HepG2 (cell line): ENCODE measurements around the gene FPGS. TPM values are rescaled to one million over a fixed set of nuclear protein-coding genes. Genes with fewer than 3 reads are reported as not detected.
A peak's percentile ranks its signal among the peaks of the same experiment; 100 is the strongest.

Experiments used
- ATAC-seq: fragments of 200-7000 bp; cut with Tn5 transposase; 3 replicates; pipeline ENCODE4 v1.9.1; 2020; ENCODE audit warnings: mild to moderate bottlenecking, moderate library complexity
- BruUV-seq: library from RNA; stranded (reverse); fragments of 400-500 nt; replicated peaks from 2 replicates; lab custom pipeline; 2021; lab: Mats Ljungman, UMichigan
- CTCF ChIA-PET: fragments of 300-600 bp; formaldehyde crosslinking; extraction: SDS; loops from one replicate; lab custom pipeline; 2021; ENCODE audit warnings: low total read pairs, inconsistent platforms, low intra/inter-chr PET ratio; lab: Yijun Ruan, JAX
- POLR2A ChIA-PET: fragments of 350-600 bp; sonication (Branson Sonifier 250); formaldehyde crosslinking; loops from one replicate; lab custom pipeline; 2020; ENCODE audit warnings: antibody characterized with exemption, inconsistent platforms; lab: Yijun Ruan, JAX
- DNase-seq: peaks from one replicate; pipeline ENCODE4 v3.0.0-alpha.2; 2015; ENCODE audit warnings: low spot score
- FAIRE-seq: peaks from 3 replicates; lab custom pipeline; 2011; peaks lifted over from hg19 to GRCh38; lab: Jason Lieb, UNC
- H2AFZ ChIP-seq: one replicate; pipeline ENCODE4 v1.6.1; 2011; ENCODE audit warnings: low read length, inconsistent platforms
- H3K27ac ChIP-seq: fragments of 300-600 bp; 3 replicates; pipeline ENCODE4 v1.8.0; 2011; ENCODE audit warnings: mixed run types, mild to moderate bottlenecking, mixed read lengths, low read length, inconsistent platforms; ENCODE audit not compliant: insufficient read depth; ENCODE audit errors: extremely low read length
- H3K27me3 ChIP-seq, 2 experiments: fragments of 200-600 bp in 1 of 2; 2 replicates in 1 of 2; 3 replicates in 1 of 2; pipeline versions ENCODE4 v1.6.0 to v1.8.0; 2011; ENCODE audit warnings: low read length in 2 of 2, mild to moderate bottlenecking in 2 of 2, moderate library complexity in 2 of 2, inconsistent platforms in 1 of 2; ENCODE audit not compliant: insufficient read depth in 2 of 2, control insufficient read depth in 1 of 2
- H3K36me3 ChIP-seq, 2 experiments: fragments of 200-600 bp in 1 of 2; replicated peaks in 1 of 2; 2 replicates in 1 of 2; 3 replicates in 1 of 2; pipeline versions ENCODE4 v1.5.1 to v1.8.0; 2011; ENCODE audit warnings: low read length in 2 of 2, inconsistent platforms in 1 of 2; ENCODE audit not compliant: insufficient read depth in 2 of 2, control insufficient read depth in 1 of 2
- H3K4me1 ChIP-seq: 2 replicates; pipeline ENCODE4 v1.5.1; 2012; ENCODE audit warnings: low read length, inconsistent platforms; ENCODE audit not compliant: insufficient read depth
- H3K4me2 ChIP-seq: 2 replicates; pipeline ENCODE4 v1.6.0; 2011; ENCODE audit warnings: low read depth, low read length, inconsistent platforms
- H3K4me3 ChIP-seq, 3 experiments: fragments of 200-600 bp in 1 of 3; sonication (generic), shearing (Covaris generic) in 1 of 3; replicated peaks in 1 of 3; 2 replicates each; pipeline ENCODE4 v1.5.1; 2011 to 2016; ENCODE audit warnings: low read length in 3 of 3, inconsistent platforms in 2 of 3, low read depth in 2 of 3, mild to moderate bottlenecking in 2 of 3, control low read depth in 1 of 3, mixed read lengths in 1 of 3; ENCODE audit not compliant: insufficient read depth in 1 of 3
- H3K79me2 ChIP-seq: one replicate; pipeline ENCODE4 v1.6.1; 2011; ENCODE audit warnings: low read length, inconsistent platforms; ENCODE audit not compliant: insufficient read depth
- H3K9ac ChIP-seq: 2 replicates; pipeline ENCODE4 v1.6.0; 2011; ENCODE audit warnings: mild to moderate bottlenecking, low read depth, low read length, inconsistent platforms; ENCODE audit not compliant: insufficient read depth
- H3K9me3 ChIP-seq: 2 replicates; pipeline ENCODE4 v1.5.1; 2012; ENCODE audit warnings: mild to moderate bottlenecking, low read length
- H4K20me1 ChIP-seq: 2 replicates; pipeline ENCODE4 v1.6.0; 2011; ENCODE audit warnings: inconsistent platforms, mild to moderate bottlenecking, low read length, moderate library complexity; ENCODE audit not compliant: insufficient read depth
- CREB1 ChIP-seq, 2 experiments: fragments of 450-650 bp in 1 of 2; IDR thresholded peaks; 2 replicates each; pipeline ENCODE4 v1.6.1; 2016 to 2017; ENCODE audit warnings: control low read depth in 1 of 2, mild to moderate bottlenecking in 1 of 2, missing compliant biosample characterization in 1 of 2, missing genetic modification characterization in 1 of 2
- FOSL2 ChIP-seq: sonication (generic); formaldehyde crosslinking; IDR thresholded peaks from 2 replicates; pipeline ENCODE4 v1.4.0; 2020; ENCODE audit warnings: missing genetic modification reagents
- TAF15 ChIP-seq: fragments of 200-400 bp; formaldehyde crosslinking; IDR thresholded peaks from one replicate; pipeline ENCODE4 v1.6.1; 2018; ENCODE audit warnings: mild to moderate bottlenecking, low read depth, low read length; ENCODE audit not compliant: poor library complexity, severe bottlenecking
- ZNF460 ChIP-seq: sonication (generic); formaldehyde crosslinking; IDR thresholded peaks from 2 replicates; pipeline ENCODE4 v1.5.1; 2020; ENCODE audit warnings: missing genetic modification reagents, mild to moderate bottlenecking, borderline replicate concordance
- ZNF687 ChIP-seq: sonication (generic); formaldehyde crosslinking; IDR thresholded peaks from 2 replicates; pipeline ENCODE4 v1.5.1; 2020; ENCODE audit warnings: mild to moderate bottlenecking, missing genetic modification reagents, moderate library complexity
- WGBS: methylation state at CpG from one replicate; pipeline ENCODE4 v1.1.6; 2017; ENCODE audit warnings: low lambda C conversion rate; 5-methylcytosine and 5-hydroxymethylcytosine counted together
- in situ Hi-C: cut with HindIII; loops from 2 replicates; pipeline ENCODE4 v1.10.0; 2017; ENCODE audit warnings: low pct_unique_long_range_greater_than_20kb; ENCODE audit not compliant: extremely low pct_ligation_motif_present
- intact Hi-C: fragments of 100-400 bp; cut with micrococcal nuclease; formaldehyde crosslinking; loops from one replicate; pipeline ENCODE4 v1.10.0; 2022; ENCODE audit not compliant: unreplicated experiment
- polyA plus RNA-seq, 8 experiments: library from polyadenylated mRNA; depleted of rRNA in 3 of 8; stranded (reverse) in 7 of 8; unstranded in 1 of 8; fragments of >200 nt; fragmentation: Illumina TruSeq in 4 of 8; extraction: Trizol in 4 of 8; gene quantifications; 2 replicates each; pipeline versions ENCODE4 v1.2.1 to v1.2.3, GENCODE V29; 2011 to 2016; ENCODE audit warnings: low read depth in 4 of 8, missing spikeins in 1 of 8, mixed read lengths in 1 of 8; ENCODE audit not compliant: insufficient read depth in 1 of 8
- total RNA-seq, 5 experiments: library from RNA; depleted of rRNA; stranded (reverse); fragments of >200 nt; fragmentation: Illumina TruSeq; extraction: Trizol; gene quantifications; 2 replicates each; pipeline ENCODE4 v1.2.3, GENCODE V29; 2016; ENCODE audit warnings: low read depth in 1 of 5

Gene FPGS
- total and polyA plus RNA-seq, 2 of the 13 experiments (the other 11 are each of a cell fraction or from before 2014, with no cell fraction given), result 35.6 to 36.8 TPM

- in situ Hi-C loops, result loop anchor here (5.0 kb wide), 1 partner anchor 46 kb away; the partner anchor contains the start of gene TOR2A
- TF ChIP-seq CREB1 (IDR thresholded peaks at IDR 0.05) (0 out of 2 replicates have a peak, but pooled peaks have one; percentile 2), CREB1 (CRISPR knock-in tag; IDR thresholded peaks at IDR 0.05) (no peak), FOSL2 (CRISPR knock-in tag) (no peak), ZNF460 (CRISPR knock-in tag) (no peak), ZNF687 (CRISPR knock-in tag) (0 out of 2 replicates have a peak, but pooled peaks have one; percentile 7), TAF15 (no peak)
- intact Hi-C loops, result loop anchor here (2.0 kb wide), 1 partner anchor 43 kb away; no protein-coding TSS in a partner anchor
- peaks cover 1 to 27% of the 10 kb centered on the region in 2 experiments; a peak in 2 of 5 replicates for H3K27me3 ChIP-seq
- H2AFZ ChIP-seq, result no peak overlapping the region
- POLR2A ChIA-PET, result no interaction called here
- CTCF ChIA-PET, result no interaction called here
- ATAC-seq, result no peak
- no peaks in the 10 kb centered on the region for H3K9me3 ChIP-seq
- H4K20me1 ChIP-seq, result peaks cover 17% of the 10 kb centered on the region
- no peak overlapping the region for H3K4me2 ChIP-seq
- no peak overlapping the region for H3K27ac ChIP-seq
- peaks cover 19% of the 10 kb centered on the region for H3K79me2 ChIP-seq
- H3K9ac ChIP-seq, result no peak overlapping the region
- H3K36me3 ChIP-seq, result peaks cover 11 to 13% of the 10 kb centered on the region in 2 experiments
- no peak for DNase-seq
- peaks cover 42% of the 10 kb centered on the region for H3K4me1 ChIP-seq
- no peak for FAIRE-seq
- no peak overlapping the region for H3K4me3 ChIP-seq
- 58% methylated on average over 15 of the region's 20 CpGs for WGBS
- BruUV-seq, result no TSS peak
These were observed 19.3 kb upstream of the FPGS start for GRCh38 chr9:127783111-127784008.
